Retinal pigment epithelial cell (primary cell): ENCODE data around the gene PLCB4.

Source experiments
- DNase-seq: peaks from one replicate; pipeline ENCODE4 v3.0.0-alpha.2; 2010; ENCODE audit warnings: low read depth
- H3K4me3 ChIP-seq: 2 replicates; pipeline ENCODE4 v1.5.1; 2011; ENCODE audit warnings: mild to moderate bottlenecking, low read length, control low read depth, moderate library complexity
- TF ChIP-seq, protein P1 (sequence below): conservative IDR thresholded peaks from 2 replicates; pipeline ENCODE4 v1.5.1; 2011; ENCODE audit warnings: low read depth, low read length, control low read depth, inconsistent platforms

Gene PLCB4

DNA sequence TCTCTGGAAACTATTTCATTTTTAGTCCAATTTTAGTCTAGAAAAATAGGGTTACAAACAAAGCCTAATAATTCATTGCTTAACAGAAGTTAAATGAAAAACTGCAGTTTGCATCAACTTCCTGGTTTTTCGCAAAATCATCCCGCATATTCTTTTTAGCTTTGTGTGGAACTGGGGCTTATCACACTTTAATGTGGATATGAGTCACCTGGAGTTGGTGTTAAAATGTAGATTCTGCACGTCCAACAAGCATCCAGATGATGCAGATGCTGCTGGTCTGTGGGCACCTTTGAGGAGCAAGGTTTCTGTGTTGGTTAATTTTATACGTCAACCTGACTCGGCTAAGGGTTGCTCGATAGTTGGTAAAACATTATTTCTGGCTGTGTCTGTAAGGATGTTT is 126.1 kb downstream of the PLCB4 start:
- TF ChIP-seq, protein P1, sequence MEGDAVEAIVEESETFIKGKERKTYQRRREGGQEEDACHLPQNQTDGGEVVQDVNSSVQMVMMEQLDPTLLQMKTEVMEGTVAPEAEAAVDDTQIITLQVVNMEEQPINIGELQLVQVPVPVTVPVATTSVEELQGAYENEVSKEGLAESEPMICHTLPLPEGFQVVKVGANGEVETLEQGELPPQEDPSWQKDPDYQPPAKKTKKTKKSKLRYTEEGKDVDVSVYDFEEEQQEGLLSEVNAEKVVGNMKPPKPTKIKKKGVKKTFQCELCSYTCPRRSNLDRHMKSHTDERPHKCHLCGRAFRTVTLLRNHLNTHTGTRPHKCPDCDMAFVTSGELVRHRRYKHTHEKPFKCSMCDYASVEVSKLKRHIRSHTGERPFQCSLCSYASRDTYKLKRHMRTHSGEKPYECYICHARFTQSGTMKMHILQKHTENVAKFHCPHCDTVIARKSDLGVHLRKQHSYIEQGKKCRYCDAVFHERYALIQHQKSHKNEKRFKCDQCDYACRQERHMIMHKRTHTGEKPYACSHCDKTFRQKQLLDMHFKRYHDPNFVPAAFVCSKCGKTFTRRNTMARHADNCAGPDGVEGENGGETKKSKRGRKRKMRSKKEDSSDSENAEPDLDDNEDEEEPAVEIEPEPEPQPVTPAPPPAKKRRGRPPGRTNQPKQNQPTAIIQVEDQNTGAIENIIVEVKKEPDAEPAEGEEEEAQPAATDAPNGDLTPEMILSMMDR, result no peak
- H3K4me3 ChIP-seq, result no peak overlapping the region
- DNase-seq, result no peak

DNA sequence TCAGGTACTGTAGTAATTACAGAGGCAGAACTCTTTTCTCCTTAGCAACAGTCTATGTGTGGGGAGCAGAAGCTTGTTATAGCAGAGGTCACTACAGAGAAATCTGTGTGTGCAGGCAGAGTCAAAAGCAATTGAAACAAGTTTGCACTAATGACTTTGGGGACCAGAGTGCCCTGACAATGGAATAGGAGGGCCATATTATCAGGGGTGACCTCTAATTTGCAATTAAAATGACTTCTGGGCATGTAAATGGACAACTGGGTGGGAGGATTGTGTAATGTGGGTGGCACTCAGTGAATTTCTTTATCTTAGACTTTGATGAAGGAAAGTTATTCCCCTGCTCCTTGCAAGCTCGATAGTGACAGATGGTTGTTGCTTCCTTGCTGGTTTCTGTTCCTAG is 127.2 kb downstream of the PLCB4 start:
- DNase-seq, result no peak
- H3K4me3 ChIP-seq, result no peak overlapping the region

DNA sequence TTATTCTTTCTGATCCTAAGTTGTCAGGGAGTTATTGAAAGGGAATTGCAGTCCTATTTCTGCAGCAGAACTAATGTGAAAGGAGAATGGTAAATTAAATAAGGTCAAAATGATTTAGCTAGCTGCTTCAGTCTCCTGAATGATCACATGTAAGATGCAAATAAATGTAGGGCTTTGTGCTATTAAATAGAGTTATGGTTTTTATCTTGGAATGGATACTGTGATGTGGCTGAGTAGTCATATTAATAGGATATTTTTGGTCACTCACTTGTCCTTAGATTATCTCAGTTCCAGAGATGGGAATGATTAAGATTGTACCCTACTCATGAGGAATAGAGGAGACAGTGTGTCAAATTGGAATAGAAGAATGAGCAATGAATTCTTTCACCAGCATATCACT is 129.6 kb downstream of the PLCB4 start:
- TF ChIP-seq, protein P1, result no peak
- no peak overlapping the region for H3K4me3 ChIP-seq
- no peak for DNase-seq

More for the DNA sequence above, 127.2 kb downstream of the PLCB4 start:
- TF ChIP-seq, protein P1, result no peak

GRCh38 chr20:9200196-9200595 is 131.3 kb downstream of the PLCB4 start:
- H3K4me3 ChIP-seq, result no peak overlapping the region
- TF ChIP-seq, protein P1, result no peak
- DNase-seq, result no peak

- no peak overlapping the region for H3K4me3 ChIP-seq
Measured at GRCh38 chr20:9200620-9201019, 131.7 kb downstream of the PLCB4 start.

DNA sequence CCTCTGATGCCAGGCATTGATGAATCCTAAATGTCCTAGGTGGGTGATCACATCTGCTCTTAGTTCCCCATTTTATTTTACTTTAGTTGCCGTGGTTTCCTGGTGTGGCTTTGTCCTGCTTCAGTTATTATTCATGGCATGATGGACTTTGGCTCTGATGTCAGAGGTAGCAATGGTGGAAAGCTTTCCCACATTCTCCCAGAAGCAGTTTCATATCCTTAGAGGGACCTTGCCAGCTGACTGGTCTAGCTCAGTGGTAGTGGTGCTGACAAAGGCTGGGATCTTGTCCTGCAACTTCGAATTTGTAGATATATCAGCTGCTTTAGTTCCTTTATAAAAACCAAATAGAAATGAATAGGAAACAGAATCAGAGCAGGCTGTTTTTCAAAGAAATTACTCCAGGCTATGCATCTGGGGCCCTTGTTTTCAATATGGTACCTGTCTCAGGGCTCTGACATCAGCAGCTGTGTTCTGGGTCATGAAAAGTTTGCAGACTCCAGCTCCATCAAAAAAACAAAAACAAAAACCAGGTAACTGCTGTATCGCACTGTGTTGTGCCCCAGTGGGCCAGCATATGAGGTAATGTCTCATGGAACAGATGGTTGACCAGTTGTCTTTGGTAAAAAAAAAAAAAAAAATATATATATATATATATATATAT is 133.7 kb downstream of the PLCB4 start:
- DNase-seq, result no peak
- no peak overlapping the region for H3K4me3 ChIP-seq
- TF ChIP-seq, protein P1, result no peak

More at GRCh38 chr20:9200620-9201019, 131.7 kb downstream of the PLCB4 start:
- TF ChIP-seq, protein P1, result no peak
- peak; percentile 20 for DNase-seq

DNA sequence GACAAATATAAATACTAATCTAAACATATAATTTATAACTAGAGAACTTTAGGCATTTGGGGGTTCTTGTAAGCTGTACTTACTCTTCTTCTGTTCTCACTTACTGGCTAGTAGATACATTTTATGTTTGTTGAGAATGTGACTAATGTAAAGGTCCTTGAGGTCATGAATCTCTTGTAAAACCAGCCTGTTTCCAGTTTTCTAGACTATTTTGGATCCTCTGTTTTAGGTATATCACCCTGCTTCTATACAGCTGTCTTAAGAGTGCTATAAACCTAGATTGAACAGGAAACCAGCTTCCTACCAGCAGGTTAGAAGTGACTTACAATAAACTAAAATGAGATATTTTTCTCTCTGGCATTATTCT is 134.2 kb downstream of the PLCB4 start:
- DNase-seq, result no peak
- TF ChIP-seq, protein P1, result no peak
- H3K4me3 ChIP-seq, result no peak overlapping the region
